ENCODE measurements around the gene ARMH4. TPM values are rescaled to one million over a fixed set of nuclear protein-coding genes. Genes with fewer than 3 reads are reported as not detected.

Gene ARMH4
- total RNA-seq = 0.58 and 0.71 TPM in 2 replicates

DNA sequence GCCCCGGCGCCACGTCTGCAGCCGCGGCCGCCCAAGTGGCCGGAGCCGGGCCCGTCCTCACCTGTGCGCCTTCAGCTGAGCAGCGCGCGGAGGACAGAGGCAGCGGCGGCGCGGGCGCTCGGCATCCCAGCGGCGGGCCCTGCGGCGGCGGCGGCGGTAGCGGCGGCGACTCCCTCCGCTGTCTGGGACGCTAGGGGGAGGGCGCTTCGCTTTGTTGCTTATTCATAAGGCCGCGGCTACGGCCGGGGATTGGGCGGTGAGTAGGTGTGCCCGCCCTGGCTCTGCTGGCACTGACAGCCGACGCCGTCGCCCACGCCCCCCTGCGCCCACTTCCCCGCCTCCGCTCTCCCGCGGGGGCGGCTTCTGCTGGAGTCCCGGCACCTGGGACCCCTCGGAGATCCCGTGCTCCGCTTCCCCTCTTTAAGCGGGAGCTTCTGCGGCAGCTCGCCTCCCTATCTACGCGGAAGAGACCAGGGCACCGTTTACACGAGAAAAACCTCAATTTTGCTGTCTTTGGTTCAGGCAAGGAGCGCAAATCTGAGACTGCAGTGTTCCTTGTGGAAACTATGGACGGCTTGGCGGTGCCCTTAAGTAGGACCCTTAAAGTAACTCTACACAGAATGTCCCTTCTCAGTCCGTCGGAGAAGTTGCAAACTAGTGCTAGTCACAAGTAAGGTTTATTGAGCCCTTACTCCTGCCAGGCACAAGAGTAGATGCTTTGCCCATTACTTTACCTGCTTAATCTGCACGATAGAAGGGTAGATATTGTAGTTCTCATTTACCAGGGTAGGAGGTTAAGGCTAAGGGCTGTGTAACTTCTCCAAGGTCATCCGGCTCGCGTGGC lies at the start of gene ARMH4:
Gene ARMH4, minus strand, starts transcription at position 200 of the 844 bp plus-strand sequence. CDS start 12,855 bp downstream, outside the sequence.

GRCh38 chr14:58199726-58200479 lies 47.9 kb upstream of the ARMH4 start, which contains the start of gene ACTR10:
TSS of gene ACTR10 (plus strand) at chr14:58200149. CDS start at chr14:58200218, 69 bp downstream.

Other genes with a start within 250 kb of the ARMH4 start
- 52.1 and 80.7 TPM in 2 replicates for gene ACTR10, start 47.9 kb upstream of the ARMH4 start, total RNA-seq
- gene PSMA3, start 92.6 kb upstream of the ARMH4 start, total RNA-seq = 138 and 160 TPM in 2 replicates
- gene ARID4A, start 146.3 kb upstream of the ARMH4 start, total RNA-seq = 3.0 and 8.6 TPM in 2 replicates
- gene TOMM20L, start 243.7 kb upstream of the ARMH4 start, total RNA-seq = not detected in 2 replicates